HG03575 (cell line): Measurements from ENCODE around the gene PTTG1.

Experiments
- ATAC-seq: cut with Tn5 transposase; IDR thresholded peaks from one replicate; pipeline ENCODE4 v1.9.1; 2021; ENCODE audit not compliant: unreplicated experiment, insufficient number of reproducible peaks, low FRiP score; ENCODE audit errors: extremely low read depth

PTTG1 gene

DNA sequence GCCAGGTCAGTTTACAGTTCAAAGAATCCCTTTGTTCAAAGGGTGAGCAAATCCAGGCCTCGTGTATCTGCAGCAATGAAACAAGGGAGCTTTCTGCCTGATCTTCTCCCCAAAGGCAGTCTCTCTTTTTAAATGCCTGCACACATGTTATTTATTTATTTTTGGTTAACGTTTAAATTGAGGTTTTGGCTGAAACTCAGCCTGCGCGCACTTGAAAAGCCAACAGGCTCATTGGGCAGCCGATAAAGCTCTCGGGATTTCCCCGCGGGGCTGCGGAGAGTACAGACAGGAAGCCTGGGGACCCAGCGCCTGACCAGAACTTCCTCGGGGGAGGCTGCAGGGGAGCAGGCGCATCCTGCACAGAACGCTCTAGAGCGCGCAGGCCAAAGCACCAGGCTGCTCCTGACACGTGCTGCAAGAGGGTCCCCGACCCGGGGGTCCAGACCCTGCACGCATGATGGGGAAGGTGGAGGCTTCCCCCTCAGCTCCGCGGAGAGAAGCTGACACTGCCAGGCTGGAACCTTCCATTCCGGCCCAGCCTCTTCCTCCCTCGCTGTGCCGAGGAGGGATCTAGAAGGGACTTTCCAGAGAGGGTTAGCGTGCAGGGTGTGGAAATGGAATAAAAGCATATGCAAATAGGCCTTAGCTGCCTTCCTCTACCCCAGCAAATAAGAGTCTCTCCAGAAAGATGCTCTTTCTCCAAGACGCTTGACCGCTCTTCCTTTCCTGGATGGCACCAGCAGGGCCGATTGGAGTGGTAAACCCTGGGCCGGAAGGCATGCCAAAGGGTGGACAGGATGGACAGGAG, 46.1 kb downstream of the PTTG1 start:
- peak; percentile 78 for ATAC-seq

DNA sequence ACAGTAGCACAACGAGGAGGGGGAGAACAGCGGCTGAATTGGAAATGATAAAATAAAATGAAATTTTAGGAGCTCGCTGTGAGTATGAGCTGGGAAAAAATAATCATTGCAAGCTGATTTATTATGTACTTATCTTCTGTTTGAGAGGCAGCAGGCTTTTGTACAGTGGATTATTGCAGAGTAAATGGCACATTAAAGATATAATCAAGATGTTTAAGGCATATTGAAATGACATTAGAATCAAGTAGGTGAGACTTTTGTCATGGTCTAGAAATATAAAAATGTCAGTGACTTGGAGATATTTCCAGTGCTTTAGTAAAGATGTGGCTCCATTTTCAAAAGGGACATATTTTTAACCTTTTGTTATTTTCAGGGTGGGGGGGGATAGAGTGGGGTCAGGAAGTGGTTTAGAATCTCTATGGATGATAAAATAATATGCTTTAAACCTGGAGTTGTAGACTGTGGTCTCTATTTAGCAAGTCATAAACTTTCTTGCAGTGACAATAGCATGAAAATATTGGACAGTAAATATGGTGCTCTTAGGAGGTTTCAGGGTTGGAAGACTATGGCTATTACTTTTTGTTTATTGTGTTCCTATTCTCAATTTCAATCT, 46.8 kb downstream of the PTTG1 start:
- no peak for ATAC-seq

DNA sequence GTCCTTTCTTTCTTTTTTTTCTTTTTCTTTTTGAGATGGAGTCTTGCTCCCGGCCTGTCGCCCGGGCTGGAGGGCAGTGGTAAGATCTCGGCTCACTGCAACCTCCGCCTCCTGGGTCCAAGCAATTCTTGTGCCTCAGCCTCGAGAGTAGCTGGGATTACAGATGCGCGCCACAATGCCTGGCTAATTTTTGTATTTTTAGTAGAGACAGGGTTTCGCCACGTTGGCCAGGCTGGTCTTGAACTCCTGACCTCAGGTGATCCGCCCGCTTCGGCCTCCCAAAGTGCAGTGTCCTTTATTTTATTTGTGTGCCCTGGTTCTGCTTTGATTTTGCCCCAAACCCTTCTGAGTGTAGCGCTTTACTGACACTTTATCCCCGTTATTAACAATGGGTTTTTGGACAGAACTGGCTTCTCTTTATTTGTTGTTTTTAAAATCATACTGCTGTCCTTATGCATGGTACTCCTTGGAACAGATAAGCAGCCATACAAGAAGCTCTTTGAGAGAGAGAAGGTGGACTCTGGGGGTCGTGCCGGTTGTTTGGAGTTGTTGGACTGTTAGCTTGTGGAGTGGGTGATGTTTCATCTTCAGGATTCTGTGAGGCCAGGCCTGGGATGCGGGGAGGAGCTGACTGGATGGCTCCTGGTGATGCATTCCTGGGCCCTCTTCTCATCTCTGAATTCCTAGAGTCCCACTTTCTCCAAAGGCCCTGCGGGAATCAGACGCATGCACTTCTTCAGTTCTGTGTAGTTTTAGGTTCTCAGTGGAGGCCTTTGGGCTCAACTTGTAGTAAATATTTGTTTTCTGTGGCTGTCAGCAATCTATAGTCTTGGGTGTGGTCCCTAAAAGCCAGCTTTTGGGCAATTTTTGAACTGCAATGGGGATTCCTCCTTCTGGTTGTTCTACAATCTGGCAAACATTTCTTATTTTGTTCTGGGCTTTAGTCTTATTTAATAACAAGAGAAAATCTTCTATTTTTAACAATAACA, 47.8 kb downstream of the PTTG1 start:
- no peak for ATAC-seq

DNA sequence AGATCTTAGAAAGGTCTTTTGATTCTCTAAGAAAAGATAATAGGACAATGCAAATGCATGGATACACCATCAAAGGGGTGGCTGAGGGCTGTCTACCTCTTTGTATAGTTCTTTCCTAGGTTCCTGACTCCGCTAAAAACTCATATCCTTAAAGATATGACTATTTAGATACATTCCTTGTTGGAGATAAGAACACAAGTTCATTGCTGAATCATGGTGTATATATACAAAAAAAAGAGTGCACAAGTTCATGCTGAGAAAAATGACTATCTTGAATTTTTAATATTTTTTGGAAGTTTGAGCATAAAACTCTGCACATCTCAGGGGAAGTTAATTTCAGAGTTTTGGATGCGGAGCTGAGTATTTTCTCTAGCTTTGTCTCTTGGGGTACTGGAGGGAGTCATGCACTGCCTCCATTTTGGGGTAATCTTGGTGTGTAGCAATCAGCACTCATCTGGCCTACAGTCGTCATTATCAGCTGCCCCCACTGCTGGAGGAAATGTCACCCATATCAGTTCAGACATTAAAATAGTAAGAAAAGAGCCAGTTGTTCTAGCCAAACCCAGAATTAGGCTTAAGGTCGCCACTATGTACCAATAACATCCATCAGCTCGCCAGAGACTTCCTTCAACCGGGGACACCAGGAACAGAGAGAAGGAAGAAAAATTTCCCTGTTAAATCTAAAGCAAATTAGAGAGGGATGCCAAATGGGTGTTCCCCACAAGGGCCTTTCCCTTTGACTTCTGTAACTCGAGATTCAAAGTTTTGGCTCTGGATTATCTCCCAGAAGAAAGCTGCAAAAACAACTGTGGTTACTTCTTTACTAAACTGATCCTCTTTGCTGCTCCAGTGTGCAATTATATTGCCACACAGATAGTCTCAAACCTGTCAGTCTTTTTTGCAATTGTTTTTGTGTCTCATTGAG, 49.0 kb downstream of the PTTG1 start:
- no peak for ATAC-seq

DNA sequence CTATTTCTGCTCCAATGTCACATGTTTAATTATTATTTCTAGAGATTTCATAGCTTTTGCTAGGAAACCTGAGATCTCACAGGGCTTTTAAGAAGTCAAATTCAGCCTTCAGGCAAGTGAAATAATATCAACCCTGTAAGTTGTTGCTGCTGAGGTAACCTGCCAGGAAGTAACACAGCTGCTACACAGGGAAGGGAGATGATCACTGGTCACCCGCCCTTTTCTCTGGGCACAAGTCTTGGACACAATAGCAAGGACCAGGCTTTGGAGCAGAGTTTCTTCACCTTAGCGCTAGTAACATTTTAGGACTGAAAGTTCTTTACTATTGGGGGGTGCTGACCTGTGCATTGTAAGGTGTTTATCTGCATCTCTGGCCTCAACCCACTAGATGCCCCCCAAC, 50.1 kb downstream of the PTTG1 start:
- no peak for ATAC-seq

DNA sequence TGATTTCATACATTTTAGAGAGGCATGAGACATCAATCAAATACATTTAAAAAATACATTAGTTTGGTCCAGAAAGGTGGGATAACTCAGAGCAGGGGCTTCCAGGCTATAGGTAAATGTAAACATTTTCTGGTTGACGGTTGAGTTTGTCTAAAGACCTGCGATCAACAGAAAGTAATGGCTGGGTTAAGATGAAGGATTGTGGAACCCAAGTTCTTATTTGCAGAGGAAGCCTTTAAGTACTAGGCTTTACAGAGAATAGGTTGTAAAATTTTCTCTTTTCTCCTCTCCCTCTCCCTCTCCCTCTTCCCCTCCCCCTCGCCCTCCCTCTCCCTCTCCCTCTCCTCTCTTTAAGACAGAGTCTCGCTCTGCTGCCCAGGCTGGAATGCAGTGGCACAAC, 50.8 kb downstream of the PTTG1 start:
- no peak for ATAC-seq

DNA sequence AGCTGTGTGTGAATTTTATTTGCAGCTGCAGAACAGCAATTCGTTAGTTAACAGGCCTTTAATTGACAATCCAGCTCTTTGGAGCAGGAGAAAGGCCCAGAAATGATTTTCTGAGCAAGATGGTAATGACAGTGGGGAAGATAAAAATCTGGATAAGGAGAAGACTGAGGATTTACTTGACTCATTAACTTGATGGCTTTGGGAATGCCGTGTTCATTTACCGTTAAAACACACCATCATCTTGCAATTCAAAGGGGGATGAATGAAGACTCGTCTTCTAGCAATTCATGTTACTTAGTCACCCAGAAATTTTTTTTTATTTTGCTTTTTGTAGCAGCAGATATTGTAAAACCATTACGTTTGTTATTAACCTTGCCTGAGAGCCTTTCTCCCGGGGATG, 52.0 kb downstream of the PTTG1 start:
- ATAC-seq, result no peak

DNA sequence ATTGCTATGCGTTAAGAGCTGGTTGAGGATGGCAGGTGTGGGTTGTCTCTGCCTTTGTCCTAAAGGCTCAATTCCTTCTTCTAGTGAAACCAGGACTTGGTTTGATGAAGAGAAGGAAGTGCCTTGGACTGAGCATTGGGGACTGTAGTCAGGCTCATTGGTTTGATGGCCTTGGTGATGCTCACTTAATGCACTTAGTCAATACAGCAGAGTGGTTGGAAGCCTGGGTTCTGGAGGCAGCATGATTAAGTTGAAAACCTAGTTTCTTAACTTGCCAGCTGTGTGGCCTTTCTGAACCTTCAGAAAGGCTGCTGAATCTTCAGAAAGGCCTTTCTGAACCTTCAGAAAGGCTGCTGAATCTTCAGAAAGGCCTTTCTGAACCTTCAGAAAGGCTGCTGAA, 52.4 kb downstream of the PTTG1 start:
- no peak for ATAC-seq

DNA sequence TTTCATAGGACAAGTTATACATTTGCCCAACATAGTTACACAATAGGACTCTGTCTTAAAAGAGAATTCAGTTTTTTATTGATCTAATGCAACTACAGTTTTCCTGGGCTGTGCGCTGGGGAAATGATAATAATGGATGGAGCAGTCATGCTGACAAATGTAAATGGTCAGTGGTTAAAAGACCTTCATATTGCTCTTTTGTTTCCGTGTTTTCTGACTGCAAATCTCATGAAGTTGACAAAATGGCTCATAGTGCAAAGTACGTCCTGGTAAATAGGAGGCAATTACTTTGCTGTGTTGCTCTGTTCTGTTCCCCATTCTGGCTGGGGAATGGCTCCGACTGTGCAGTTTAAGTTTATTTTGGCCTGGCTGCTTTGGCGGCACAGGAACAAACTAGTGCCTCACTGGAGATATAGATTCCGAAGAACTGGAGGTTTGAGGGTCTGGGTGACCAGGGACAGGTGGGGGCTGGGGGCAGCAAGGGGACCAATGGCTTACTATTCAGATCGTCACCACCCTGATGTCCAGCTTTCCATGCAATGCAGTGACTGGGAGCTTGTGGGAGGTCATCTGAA, 54.3 kb downstream of the PTTG1 start:
- ATAC-seq, result no peak

DNA sequence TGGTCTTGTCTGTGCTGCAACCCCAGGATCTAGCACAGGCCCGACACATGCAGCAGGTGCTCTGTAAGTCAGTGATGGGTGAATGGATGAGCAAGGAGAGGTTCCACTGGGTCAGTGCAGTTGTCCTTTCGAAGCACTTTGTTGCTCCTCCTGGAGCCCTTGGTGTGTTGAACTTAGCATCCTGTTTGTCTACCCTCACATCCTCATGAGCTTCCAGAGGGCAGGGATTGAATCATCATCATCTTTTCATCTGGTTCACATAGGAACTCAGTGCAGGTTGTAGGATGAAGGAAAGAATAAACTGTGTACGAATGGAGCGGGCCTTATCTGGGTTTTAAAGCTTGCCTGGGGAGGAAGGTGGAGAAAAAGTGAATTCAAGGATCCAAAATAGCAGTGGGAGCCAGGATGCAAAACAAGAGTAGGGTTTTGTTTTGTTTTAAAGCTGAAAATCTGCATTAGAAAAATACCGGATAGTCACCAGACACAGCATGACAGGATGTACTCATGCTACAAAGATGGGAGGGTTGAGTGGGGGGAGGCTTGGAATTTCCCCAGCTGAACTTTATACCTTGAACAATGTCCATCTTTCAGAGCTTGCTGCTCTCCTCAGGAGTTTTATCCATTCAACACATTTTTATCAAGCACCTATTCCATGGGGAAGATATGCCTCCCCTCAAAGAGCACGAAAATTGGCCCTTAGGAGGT, 55.8 kb downstream of the PTTG1 start:
- no peak for ATAC-seq

DNA sequence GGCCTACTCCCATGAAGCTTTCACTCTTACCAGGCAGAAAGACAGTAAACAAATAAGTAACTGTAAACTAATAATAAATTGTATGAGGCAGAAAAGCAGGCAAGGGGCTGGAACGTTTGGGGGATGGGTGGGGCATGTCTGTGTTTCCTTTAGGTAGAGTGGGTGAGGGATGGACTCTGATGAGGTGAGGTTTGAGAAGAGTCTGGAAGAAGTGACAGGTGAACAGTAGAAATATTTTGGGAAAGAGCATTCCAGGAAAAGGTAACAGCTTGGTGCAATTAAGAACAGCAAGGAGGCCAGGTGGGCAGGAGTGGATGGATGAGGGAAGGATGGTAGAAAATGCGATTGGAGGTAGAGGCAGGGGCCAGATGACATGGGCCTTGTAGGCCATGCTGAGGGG, 56.5 kb downstream of the PTTG1 start:
- no peak for ATAC-seq
